GM23338 (cell line): ENCODE data around the gene SOWAHA. TPM values are rescaled to one million over a fixed set of nuclear protein-coding genes. Genes with fewer than 3 reads are reported as not detected.

Source experiments
- ATAC-seq: fragments of 200-7000 bp; cut with Tn5 transposase; 3 replicates; pipeline ENCODE4 v1.9.1; 2020
- DNase-seq: peaks from one replicate; pipeline ENCODE4 v3.0.0-alpha.2; 2015; ENCODE audit warnings: low spot score
- H2AFZ ChIP-seq: fragments of 200-600 bp; sonication (generic); 2 replicates; pipeline ENCODE4 v1.8.0; 2016; ENCODE audit warnings: antibody characterized with exemption, mild to moderate bottlenecking, moderate library complexity
- H3F3A ChIP-seq: fragments of 200-600 bp; sonication (generic); replicated peaks from 2 replicates; pipeline ENCODE4 v1.8.0; 2017; ENCODE audit warnings: antibody characterized with exemption, mixed run types, low read depth
- H3K27ac ChIP-seq: fragments of 200-600 bp; sonication (generic); 2 replicates; pipeline ENCODE4 v1.6.1; 2016; ENCODE audit warnings: low read depth
- H3K27me3 ChIP-seq: fragments of 200-600 bp; sonication (generic); 2 replicates; pipeline ENCODE4 v1.8.0; 2016; ENCODE audit warnings: mild to moderate bottlenecking, mixed run types, moderate library complexity; ENCODE audit not compliant: insufficient read depth
- H3K36me3 ChIP-seq: fragments of 200-600 bp; sonication (generic); 2 replicates; pipeline ENCODE4 v1.8.0; 2016; ENCODE audit warnings: mild to moderate bottlenecking; ENCODE audit not compliant: insufficient read depth
- H3K4me1 ChIP-seq: fragments of 200-600 bp; sonication (generic); 2 replicates; pipeline ENCODE4 v1.8.0; 2016; ENCODE audit warnings: mild to moderate bottlenecking, moderate library complexity; ENCODE audit not compliant: insufficient read depth
- H3K4me2 ChIP-seq: fragments of 200-600 bp; sonication (generic); 2 replicates; pipeline ENCODE4 v1.7.1; 2017; ENCODE audit warnings: mixed run types
- H3K4me3 ChIP-seq: fragments of 200-600 bp; sonication (generic); 2 replicates; pipeline ENCODE4 v1.6.1; 2016; ENCODE audit warnings: mixed run types
- H3K79me2 ChIP-seq: fragments of 200-600 bp; sonication (generic); replicated peaks from 2 replicates; pipeline ENCODE4 v1.8.0; 2017; ENCODE audit warnings: mild to moderate bottlenecking; ENCODE audit not compliant: insufficient read depth
- H3K9me2 ChIP-seq: fragments of 200-600 bp; sonication (generic); 2 replicates; pipeline ENCODE4 v1.8.0; 2017; ENCODE audit not compliant: insufficient read depth
- H4K20me1 ChIP-seq: fragments of 200-600 bp; sonication (generic); replicated peaks from 2 replicates; pipeline ENCODE4 v1.8.0; 2017; ENCODE audit warnings: mild to moderate bottlenecking; ENCODE audit not compliant: insufficient read depth
- H3K27ac Mint-ChIP-seq: 2 replicates; pipeline ENCODE4 v1.8.0; 2020; ENCODE audit warnings: inconsistent platforms, mild to moderate bottlenecking, moderate library complexity, mixed read lengths
- H3K27me3 Mint-ChIP-seq: 3 replicates; pipeline ENCODE4 v1.8.0; 2022; ENCODE audit warnings: low read depth, mild to moderate bottlenecking, moderate library complexity, mixed read lengths, inconsistent platforms; ENCODE audit not compliant: insufficient read depth, poor library complexity
- H3K36me3 Mint-ChIP-seq: 3 replicates; pipeline ENCODE4 v1.8.0; 2021; ENCODE audit warnings: low read depth, mild to moderate bottlenecking, inconsistent platforms, moderate library complexity, mixed read lengths
- H3K4me1 Mint-ChIP-seq: 3 replicates; pipeline ENCODE4 v1.8.0; 2020; ENCODE audit warnings: mild to moderate bottlenecking, inconsistent platforms, mixed read lengths
- H3K4me3 Mint-ChIP-seq: 3 replicates; pipeline ENCODE4 v1.8.0; 2021; ENCODE audit warnings: moderate library complexity, mild to moderate bottlenecking, inconsistent platforms, mixed read lengths
- H3K9me3 Mint-ChIP-seq: 3 replicates; pipeline ENCODE4 v1.8.0; 2020; ENCODE audit warnings: moderate library complexity, mild to moderate bottlenecking, inconsistent platforms, mixed read lengths
- CREB1 ChIP-seq: fragments of 250-450 bp; sonication (Bioruptor Pico); IDR thresholded peaks from 2 replicates; pipeline ENCODE4 v1.5.0; 2020; ENCODE audit warnings: low read depth, mild to moderate bottlenecking, moderate library complexity
- CTCF ChIP-seq, 2 experiments: fragments of 200-600 bp in 1 of 2; sonication (generic) in 1 of 2; conservative IDR thresholded peaks; 2 replicates each; pipeline versions ENCODE4 v1.5.1 to v1.6.1; 2016 to 2017; ENCODE audit warnings: antibody characterized with exemption in 2 of 2, low read depth in 2 of 2, mild to moderate bottlenecking in 2 of 2, moderate library complexity in 1 of 2
- EZH2phosphoT487 ChIP-seq: fragments of 200-600 bp; sonication (generic); IDR thresholded peaks from one replicate; pipeline ENCODE4 v1.8.1; 2018; ENCODE audit warnings: antibody characterized with exemption; ENCODE audit not compliant: unreplicated experiment
- JUNB ChIP-seq: IDR thresholded peaks from one replicate; pipeline ENCODE4 v1.6.1; 2016; ENCODE audit warnings: antibody characterized with exemption; ENCODE audit not compliant: unreplicated experiment
- NANOG ChIP-seq: IDR thresholded peaks from 2 replicates; pipeline ENCODE4 v1.6.1; 2016; ENCODE audit warnings: antibody characterized with exemption, borderline replicate concordance
- STAT1 ChIP-seq: IDR thresholded peaks from one replicate; pipeline ENCODE4 v1.6.1; 2016; ENCODE audit warnings: antibody characterized with exemption; ENCODE audit not compliant: unreplicated experiment
- ZNF114 ChIP-seq: fragments of 250-450 bp; sonication (Bioruptor Pico); IDR thresholded peaks from 2 replicates; pipeline ENCODE4 v1.5.0; 2020; ENCODE audit warnings: mild to moderate bottlenecking, moderate library complexity
- polyA plus RNA-seq: library from polyadenylated mRNA; unstranded; fragments of >200 nt; fragmentation: Nextera tagmentation; extraction: Ambion mirVana; gene quantifications from 2 replicates; pipeline ENCODE4 v1.2.1, GENCODE V29; 2016
- total RNA-seq: library from RNA; depleted of rRNA; stranded (reverse); fragments of >200 nt; shearing (Covaris generic); gene quantifications from 2 replicates; pipeline ENCODE4 v1.2.3, GENCODE V29; 2014
- TF ChIP-seq, protein P1 (sequence below): fragments of 250-450 bp; sonication (Bioruptor Pico); IDR thresholded peaks from 2 replicates; pipeline ENCODE4 v1.5.0; 2020; ENCODE audit warnings: mild to moderate bottlenecking, moderate library complexity
- TF ChIP-seq, protein P2 (sequence below): IDR thresholded peaks from one replicate; pipeline ENCODE4 v1.6.1; 2018; ENCODE audit warnings: antibody characterized with exemption; ENCODE audit not compliant: unreplicated experiment

Gene SOWAHA
- total and polyA plus RNA-seq, 2 experiments from 2014 or later, result 0.18 to 0.52 TPM

GRCh38 chr5:132836852-132837251 lies 23.8 kb downstream of the SOWAHA start (continued):
- TF ChIP-seq, protein P1, sequence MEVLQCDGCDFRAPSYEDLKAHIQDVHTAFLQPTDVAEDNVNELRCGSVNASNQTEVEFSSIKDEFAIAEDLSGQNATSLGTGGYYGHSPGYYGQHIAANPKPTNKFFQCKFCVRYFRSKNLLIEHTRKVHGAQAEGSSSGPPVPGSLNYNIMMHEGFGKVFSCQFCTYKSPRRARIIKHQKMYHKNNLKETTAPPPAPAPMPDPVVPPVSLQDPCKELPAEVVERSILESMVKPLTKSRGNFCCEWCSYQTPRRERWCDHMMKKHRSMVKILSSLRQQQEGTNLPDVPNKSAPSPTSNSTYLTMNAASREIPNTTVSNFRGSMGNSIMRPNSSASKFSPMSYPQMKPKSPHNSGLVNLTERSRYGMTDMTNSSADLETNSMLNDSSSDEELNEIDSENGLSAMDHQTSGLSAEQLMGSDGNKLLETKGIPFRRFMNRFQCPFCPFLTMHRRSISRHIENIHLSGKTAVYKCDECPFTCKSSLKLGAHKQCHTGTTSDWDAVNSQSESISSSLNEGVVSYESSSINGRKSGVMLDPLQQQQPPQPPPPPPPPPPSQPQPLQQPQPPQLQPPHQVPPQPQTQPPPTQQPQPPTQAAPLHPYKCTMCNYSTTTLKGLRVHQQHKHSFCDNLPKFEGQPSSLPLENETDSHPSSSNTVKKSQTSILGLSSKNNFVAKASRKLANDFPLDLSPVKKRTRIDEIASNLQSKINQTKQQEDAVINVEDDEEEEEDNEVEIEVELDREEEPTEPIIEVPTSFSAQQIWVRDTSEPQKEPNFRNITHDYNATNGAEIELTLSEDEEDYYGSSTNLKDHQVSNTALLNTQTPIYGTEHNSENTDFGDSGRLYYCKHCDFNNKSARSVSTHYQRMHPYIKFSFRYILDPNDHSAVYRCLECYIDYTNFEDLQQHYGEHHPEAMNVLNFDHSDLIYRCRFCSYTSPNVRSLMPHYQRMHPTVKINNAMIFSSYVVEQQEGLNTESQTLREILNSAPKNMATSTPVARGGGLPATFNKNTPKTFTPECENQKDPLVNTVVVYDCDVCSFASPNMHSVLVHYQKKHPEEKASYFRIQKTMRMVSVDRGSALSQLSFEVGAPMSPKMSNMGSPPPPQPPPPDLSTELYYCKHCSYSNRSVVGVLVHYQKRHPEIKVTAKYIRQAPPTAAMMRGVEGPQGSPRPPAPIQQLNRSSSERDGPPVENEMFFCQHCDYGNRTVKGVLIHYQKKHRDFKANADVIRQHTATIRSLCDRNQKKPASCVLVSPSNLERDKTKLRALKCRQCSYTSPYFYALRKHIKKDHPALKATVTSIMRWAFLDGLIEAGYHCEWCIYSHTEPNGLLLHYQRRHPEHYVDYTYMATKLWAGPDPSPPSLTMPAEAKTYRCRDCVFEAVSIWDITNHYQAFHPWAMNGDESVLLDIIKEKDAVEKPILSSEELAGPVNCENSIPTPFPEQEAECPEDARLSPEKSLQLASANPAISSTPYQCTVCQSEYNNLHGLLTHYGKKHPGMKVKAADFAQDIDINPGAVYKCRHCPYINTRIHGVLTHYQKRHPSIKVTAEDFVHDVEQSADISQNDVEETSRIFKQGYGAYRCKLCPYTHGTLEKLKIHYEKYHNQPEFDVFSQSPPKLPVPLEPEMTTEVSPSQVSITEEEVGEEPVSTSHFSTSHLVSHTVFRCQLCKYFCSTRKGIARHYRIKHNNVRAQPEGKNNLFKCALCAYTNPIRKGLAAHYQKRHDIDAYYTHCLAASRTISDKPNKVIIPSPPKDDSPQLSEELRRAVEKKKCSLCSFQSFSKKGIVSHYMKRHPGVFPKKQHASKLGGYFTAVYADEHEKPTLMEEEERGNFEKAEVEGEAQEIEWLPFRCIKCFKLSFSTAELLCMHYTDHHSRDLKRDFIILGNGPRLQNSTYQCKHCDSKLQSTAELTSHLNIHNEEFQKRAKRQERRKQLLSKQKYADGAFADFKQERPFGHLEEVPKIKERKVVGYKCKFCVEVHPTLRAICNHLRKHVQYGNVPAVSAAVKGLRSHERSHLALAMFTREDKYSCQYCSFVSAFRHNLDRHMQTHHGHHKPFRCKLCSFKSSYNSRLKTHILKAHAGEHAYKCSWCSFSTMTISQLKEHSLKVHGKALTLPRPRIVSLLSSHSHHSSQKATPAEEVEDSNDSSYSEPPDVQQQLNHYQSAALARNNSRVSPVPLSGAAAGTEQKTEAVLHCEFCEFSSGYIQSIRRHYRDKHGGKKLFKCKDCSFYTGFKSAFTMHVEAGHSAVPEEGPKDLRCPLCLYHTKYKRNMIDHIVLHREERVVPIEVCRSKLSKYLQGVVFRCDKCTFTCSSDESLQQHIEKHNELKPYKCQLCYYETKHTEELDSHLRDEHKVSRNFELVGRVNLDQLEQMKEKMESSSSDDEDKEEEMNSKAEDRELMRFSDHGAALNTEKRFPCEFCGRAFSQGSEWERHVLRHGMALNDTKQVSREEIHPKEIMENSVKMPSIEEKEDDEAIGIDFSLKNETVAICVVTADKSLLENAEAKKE (CRISPR knock-in tag), result no peak
- TF ChIP-seq, protein P2, sequence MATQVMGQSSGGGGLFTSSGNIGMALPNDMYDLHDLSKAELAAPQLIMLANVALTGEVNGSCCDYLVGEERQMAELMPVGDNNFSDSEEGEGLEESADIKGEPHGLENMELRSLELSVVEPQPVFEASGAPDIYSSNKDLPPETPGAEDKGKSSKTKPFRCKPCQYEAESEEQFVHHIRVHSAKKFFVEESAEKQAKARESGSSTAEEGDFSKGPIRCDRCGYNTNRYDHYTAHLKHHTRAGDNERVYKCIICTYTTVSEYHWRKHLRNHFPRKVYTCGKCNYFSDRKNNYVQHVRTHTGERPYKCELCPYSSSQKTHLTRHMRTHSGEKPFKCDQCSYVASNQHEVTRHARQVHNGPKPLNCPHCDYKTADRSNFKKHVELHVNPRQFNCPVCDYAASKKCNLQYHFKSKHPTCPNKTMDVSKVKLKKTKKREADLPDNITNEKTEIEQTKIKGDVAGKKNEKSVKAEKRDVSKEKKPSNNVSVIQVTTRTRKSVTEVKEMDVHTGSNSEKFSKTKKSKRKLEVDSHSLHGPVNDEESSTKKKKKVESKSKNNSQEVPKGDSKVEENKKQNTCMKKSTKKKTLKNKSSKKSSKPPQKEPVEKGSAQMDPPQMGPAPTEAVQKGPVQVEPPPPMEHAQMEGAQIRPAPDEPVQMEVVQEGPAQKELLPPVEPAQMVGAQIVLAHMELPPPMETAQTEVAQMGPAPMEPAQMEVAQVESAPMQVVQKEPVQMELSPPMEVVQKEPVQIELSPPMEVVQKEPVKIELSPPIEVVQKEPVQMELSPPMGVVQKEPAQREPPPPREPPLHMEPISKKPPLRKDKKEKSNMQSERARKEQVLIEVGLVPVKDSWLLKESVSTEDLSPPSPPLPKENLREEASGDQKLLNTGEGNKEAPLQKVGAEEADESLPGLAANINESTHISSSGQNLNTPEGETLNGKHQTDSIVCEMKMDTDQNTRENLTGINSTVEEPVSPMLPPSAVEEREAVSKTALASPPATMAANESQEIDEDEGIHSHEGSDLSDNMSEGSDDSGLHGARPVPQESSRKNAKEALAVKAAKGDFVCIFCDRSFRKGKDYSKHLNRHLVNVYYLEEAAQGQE, result no peak
- no peak for TF ChIP-seq CREB1 (CRISPR knock-in tag)
- TF ChIP-seq JUNB, result no peak

GRCh38 chr5:132837868-132838267 lies 24.8 kb downstream of the SOWAHA start:
- no peaks in the 10 kb centered on the region for H3F3A ChIP-seq
- Mint-ChIP-seq H3K27me3 (peaks cover 2% of the 10 kb centered on the region), H3K4me1 (no peaks in the 10 kb centered on the region), H3K27ac (no peak overlapping the region), H3K36me3 (no peaks in the 10 kb centered on the region), H3K4me3 (no peak overlapping the region), H3K9me3 (no peaks in the 10 kb centered on the region)
- no peaks in the 10 kb centered on the region for H3K9me2 ChIP-seq
- no peaks in the 10 kb centered on the region for H3K79me2 ChIP-seq
- no peak overlapping the region for H3K27ac ChIP-seq
- no peak overlapping the region for H3K4me2 ChIP-seq
- no peak for TF ChIP-seq CTCF (conservative IDR thresholded peaks at IDR 0.05; ENCODE audit: low read depth in 2 of 2)
- no peak for TF ChIP-seq EZH2phosphoT487
- TF ChIP-seq ZNF114 (CRISPR knock-in tag), result no peak
- no peak for TF ChIP-seq NANOG
- no peak for TF ChIP-seq STAT1
- ATAC-seq, result no peak
- no peak overlapping the region for H2AFZ ChIP-seq
- no peak overlapping the region for H3K4me3 ChIP-seq
- H3K36me3 ChIP-seq, result no peaks in the 10 kb centered on the region
- H3K4me1 ChIP-seq, result no peaks in the 10 kb centered on the region
- H4K20me1 ChIP-seq, result no peaks in the 10 kb centered on the region
- DNase-seq, result no peak
- peaks cover 5% of the 10 kb centered on the region; the same call in 1 of the 2 replicates for H3K27me3 ChIP-seq
